ENCODE data around the gene ATP6V1C2.
A peak's percentile ranks its signal among the peaks of the same experiment; 100 is the strongest.

The ATP6V1C2 gene

DNA sequence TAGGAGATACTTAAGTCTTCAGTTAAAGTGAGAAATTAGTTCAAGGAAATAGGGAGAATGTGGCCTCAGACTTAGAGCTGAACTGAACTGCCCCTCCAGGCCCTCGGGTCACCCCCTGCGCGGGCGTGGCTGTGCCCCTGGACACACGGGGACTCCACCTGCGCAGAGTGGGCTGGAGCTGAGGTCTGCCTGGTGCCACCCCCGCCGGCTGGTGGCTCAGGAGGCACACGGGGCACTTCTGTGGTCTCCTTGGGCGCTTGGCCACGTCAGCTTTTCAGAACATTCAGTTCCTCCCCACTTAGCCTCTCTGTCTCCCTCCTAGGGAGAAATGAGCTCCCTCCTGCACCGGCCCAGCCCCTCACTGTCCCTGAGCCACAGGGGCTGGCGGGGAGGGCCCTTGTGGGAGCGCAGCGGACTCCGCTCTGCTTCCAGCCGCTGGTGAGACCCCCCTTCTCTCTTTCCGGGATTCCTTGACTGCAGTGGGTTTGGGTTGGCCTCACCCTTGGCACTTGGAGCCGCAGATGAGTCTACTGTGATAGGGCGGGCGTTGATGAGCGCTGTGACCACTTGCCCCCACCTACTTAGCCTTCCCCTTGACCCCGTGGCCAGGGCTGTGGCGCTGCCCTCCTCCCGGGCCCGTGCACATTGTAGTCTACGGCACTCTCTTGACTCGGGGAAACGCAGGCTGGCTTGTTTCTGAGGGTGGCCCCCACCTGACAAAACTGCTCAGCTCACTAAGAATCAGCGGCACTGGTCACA is 109.4 kb downstream of the ATP6V1C2 start:
- H3K4me3 ChIP-seq (replicated peaks; ENCODE audit: low read depth, low read length): no peak overlapping the region
- DNase-seq (ENCODE audit: extremely low read depth, low read depth): no peak
- TF ChIP-seq, protein P1, sequence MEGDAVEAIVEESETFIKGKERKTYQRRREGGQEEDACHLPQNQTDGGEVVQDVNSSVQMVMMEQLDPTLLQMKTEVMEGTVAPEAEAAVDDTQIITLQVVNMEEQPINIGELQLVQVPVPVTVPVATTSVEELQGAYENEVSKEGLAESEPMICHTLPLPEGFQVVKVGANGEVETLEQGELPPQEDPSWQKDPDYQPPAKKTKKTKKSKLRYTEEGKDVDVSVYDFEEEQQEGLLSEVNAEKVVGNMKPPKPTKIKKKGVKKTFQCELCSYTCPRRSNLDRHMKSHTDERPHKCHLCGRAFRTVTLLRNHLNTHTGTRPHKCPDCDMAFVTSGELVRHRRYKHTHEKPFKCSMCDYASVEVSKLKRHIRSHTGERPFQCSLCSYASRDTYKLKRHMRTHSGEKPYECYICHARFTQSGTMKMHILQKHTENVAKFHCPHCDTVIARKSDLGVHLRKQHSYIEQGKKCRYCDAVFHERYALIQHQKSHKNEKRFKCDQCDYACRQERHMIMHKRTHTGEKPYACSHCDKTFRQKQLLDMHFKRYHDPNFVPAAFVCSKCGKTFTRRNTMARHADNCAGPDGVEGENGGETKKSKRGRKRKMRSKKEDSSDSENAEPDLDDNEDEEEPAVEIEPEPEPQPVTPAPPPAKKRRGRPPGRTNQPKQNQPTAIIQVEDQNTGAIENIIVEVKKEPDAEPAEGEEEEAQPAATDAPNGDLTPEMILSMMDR (IDR thresholded peaks at IDR 0.05; ENCODE audit: low read depth, low read length, missing control alignments): no peak

DNA sequence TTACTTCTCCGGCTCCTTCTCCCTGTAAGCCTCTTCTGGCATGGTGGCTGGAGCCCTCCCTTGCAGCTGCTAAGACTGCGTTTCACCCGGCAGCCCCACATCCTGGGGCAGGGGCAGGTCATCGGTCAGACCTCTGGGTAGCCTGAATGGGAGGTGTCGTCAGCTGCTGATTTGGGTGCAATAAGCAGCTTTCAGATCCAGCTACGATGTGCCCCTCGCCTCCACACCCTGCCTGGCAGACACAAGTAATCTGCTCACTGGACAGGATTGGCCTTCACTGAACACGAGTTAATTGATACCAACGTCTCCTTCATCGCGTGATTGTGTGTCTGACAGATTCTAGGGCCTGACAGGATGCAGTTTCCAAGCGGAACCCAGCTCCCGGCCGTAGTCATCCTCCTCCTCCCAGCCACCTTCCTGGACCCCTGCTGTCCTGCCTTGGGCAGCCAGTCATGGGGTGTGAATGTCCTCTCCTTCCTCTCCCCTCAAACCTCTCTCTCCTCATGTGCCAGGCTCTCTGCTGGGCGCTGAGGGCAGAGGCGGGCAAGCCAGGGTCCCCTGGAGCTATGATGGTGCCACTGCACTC is 110.1 kb downstream of the ATP6V1C2 start:
- no peak overlapping the region for H3K4me3 ChIP-seq (replicated peaks; ENCODE audit: low read depth, low read length)
- DNase-seq (ENCODE audit: extremely low read depth, low read depth): no peak
- TF ChIP-seq, protein P1 (IDR thresholded peaks at IDR 0.05; ENCODE audit: low read depth, low read length, missing control alignments): no peak

DNA sequence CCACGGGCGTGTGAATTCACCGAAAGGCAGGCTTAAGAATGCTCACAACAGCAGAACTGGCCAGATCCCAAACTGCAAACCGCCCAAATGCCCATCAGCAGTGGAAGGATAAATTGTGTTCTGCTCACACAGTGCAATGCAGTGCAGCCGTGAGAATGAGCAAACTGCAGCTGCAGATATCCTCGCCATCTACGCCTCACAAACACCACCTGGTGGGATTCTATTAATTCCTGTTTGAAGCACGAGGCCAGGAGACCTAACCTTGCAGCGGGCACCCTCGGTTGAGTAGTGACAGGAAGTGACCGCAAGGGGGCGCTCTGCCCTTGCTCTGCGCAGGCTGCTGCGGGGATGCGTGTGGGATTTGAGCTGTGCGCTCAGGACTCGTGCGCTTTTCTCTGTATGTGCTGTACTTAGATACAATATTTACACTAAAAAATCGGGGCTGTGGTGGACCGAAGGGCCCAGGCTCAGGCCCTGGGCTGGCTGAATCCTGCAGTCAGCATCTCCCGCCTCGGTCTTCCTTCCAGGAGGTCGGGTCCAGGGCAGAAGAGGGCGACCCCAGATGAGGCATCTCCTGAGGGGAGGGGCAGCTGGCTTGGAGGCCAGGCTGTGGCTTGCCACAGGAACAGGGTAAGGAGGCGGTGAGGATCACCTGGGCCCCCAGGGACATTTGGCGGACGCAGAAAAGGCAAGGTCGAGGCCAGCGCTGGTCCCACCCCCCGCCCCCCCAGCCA is 110.9 kb downstream of the ATP6V1C2 start:
- TF ChIP-seq, protein P1 (IDR thresholded peaks at IDR 0.05; ENCODE audit: low read depth, low read length, missing control alignments): peak; percentile 95
- peak; percentile 48 for DNase-seq (ENCODE audit: extremely low read depth, low read depth)
- no peak overlapping the region for H3K4me3 ChIP-seq (replicated peaks; ENCODE audit: low read depth, low read length)

DNA sequence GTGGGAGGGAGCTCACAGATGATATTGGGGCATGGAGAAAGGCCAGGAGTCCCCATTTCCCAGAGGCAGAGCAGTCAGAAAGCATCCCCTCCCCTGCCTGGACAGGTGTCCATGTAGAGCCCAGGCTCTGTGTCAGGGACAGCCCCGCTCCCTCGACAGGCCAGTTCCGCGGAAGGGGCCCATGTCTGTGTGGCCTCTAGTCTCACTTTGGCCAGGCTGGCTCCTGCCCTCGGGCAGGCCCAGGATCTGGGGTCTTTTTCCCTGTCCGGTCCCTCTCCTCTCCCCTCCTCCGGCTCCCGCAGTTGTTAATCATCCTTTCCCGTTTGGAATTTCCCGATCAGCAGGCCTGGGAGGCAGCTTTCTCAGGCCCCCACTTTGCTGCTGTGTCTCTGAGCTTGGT is 111.6 kb downstream of the ATP6V1C2 start:
- TF ChIP-seq, protein P1 (IDR thresholded peaks at IDR 0.05; ENCODE audit: low read depth, low read length, missing control alignments): no peak
- H3K4me3 ChIP-seq (replicated peaks; ENCODE audit: low read depth, low read length): no peak overlapping the region
- DNase-seq (ENCODE audit: extremely low read depth, low read depth): no peak

DNA sequence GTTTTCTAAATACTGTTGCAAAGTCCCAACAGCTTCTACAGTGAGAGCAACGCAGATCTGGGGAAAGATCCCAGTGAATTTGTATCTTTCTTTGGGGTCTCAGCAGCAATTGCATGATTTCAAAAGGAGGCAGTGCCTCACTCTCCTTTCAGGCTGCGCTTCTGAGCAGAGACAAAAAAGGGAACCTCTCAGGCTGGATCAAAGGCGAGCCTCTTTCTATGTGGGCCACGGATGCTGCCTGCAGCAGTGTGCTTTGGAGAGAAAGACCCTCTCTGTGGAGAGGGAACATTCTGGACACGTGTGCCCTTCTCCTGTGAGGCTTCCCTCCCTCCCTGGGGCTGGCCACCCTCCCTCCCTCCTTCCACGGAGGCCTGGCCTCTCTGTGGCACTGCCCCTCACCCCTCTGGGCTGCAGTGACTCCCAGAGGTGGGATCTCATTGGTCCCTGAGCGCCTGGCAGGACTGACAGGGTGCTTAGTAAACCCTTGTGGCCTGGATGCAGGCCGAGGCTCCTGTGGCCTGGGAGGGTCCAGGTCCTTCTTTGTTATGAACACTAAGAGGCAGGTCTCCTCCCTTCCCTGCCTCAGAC is 112.7 kb downstream of the ATP6V1C2 start:
- no peak overlapping the region for H3K4me3 ChIP-seq (replicated peaks; ENCODE audit: low read depth, low read length)
- no peak for DNase-seq (ENCODE audit: extremely low read depth, low read depth)
- TF ChIP-seq, protein P1 (IDR thresholded peaks at IDR 0.05; ENCODE audit: low read depth, low read length, missing control alignments): no peak

Data from HFF-Myc (cell line).